Left ventricle myocardium superior (tissue), 1 donor: ENCODE results near the gene ATP4A. TPM values are rescaled to one million over a fixed set of nuclear protein-coding genes. Genes with fewer than 3 reads are reported as not detected.

Experiments used
- ATAC-seq: fragments of 200-7000 bp; cut with Tn5 transposase; one replicate; pipeline ENCODE4 v1.9.1; 2020; ENCODE audit warnings: mild to moderate bottlenecking, moderate library complexity
- DNase-seq: peaks from one replicate; pipeline ENCODE4 v3.0.0-alpha.2; 2020
- intact Hi-C: fragments of 100-400 bp; cut with micrococcal nuclease; formaldehyde crosslinking; loops from one replicate; pipeline ENCODE4 v1.11.0; 2022
- total RNA-seq: library from RNA; stranded (reverse); fragmentation: NEBNext Ultra II Directional; extraction: Animal tissue kit (Norgen Biotek cat#: 25700); gene quantifications from one replicate; pipeline ENCODE4 v1.2.1, GENCODE V29; 2021
- donor health status: DM: no; HTN: yes; CAD: no; lungs with severe emphysema.

ATP4A gene
- total RNA-seq, 1 donor from 2014 or later = not detected

DNA sequence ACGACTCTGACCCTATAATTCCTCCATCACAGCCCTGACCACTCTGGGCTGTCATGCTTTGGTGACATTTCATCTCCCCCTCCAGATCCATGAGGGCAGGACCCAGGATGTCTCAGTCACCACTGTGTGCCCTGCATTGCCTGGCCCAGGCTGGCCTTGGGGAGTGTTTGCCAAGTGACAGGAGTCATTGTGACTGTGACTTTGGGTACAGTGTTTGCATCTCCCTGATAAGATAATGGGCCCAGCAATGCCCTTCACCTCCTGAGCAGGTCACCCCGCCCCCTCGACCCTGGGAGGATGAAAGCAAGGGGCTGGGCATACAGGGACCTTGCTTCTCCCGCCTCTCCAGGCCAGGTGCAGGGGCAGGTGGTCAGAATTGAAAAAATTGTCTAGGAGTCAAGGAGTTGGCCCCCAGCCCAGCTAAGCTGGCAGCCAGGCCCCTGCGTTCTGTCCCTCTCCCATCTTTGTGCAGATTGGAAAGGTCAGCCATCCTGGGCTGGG, 5.9 kb upstream of the ATP4A start:
- intact Hi-C loops = no loop called here
- no peak for DNase-seq
- no peak for ATAC-seq

DNA sequence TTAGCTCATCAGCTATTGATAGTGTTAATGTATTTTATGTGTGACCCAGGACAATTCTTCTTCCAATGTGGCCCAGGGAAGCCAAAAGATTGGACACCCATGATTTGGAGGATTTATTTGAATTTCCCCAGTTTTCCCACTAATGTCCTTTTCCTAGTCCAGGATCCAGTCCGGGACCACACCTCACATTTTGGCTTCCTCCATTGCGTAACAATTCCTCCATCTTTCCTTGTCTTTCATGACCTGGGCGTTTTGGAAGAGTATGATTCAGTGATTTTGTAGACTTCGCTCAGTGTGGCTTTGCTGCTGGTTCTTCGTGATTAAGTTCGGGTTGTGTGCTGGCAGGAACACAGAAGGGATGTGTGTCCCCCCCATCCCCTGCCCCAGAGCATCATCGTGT, 3.3 kb upstream of the ATP4A start:
- intact Hi-C loops = no loop called here
- DNase-seq (no peak), ATAC-seq (no peak)

DNA sequence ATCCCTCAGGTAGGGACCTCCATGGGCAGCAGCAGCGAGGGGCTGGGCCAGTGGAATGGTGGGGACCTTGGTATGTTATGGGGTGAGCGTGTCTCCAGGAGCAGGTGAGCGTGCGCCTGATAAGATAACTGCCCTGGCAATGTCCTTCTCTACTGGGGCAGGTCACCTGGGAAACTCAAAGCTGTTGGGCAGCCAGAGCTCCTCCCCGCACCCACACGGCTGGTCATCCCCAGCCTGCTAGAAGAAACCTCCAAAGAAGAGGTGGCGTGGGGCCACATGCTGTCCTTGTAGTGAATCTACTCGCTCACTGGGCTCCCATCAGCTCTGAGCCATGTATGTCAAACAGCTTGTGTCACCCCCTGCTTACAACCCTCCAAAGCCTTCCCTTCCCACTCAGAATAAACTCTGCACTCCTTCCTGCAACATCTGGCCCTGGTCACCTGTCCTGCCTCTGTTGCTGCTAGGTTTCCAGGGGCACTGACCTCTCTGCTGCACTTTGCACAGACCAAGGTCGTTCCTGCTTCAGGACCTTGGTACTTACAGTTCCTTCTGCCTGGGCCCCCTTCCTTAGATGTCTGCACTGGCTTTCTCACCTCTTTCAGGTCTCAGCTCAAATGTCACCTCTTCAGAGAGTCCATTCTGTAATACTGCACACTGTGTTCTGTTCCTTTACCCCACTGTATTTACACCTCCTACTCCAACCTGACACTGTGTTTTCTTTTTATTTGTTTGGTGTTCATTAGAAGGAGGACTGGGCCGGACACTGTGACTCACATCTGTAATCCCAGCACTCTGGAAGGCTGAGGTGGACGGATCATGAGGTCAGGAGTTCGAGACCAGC, 1.8 kb upstream of the ATP4A start:
- DNase-seq = no peak
- no peak for ATAC-seq

DNA sequence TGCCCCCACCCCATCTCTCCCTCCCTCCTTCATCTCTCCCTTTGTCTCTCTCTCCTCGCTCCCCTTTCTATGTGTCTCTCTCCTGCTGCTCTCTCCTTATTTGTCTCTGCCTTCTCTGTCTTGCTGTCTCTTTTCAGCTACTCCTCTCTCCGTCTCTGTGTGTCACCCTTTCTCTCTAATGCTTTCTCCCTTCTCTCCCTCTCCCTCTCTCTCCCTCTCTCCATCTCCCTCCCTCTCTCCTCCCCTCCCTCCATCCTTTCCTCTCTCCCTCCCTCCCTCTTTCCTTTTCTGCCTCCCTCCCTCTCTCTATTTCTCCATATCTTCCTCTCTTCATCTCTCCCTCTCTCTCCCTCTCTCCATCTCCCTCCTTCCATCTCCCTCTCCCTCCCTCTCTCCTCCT, 682 bp downstream of the ATP4A start:
- intact Hi-C loops = no loop called here
- ATAC-seq (no peak), DNase-seq (no peak)

More for the DNA sequence above, 1.8 kb upstream of the ATP4A start:
- intact Hi-C loops = no loop called here

DNA sequence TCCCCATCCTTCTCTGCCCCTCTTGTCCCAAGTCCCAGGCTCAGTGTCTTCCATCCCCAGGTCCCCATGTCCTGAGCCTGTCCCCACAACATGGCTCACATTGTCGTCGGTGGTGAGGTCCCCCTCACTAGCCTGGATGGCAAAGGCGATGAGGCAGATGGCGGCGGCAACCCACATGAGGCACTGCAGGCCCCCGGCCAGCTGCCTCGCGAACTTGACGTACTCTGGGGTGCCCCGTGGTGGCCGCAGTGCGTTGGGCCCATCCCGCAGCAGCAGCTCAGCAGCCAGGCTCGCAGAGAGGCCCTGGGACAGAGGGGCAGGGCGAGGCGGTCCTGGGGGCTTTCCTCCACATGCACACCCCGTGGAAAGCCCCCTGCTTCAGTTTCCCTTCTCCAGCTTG, 1.1 kb downstream of the ATP4A start:
- ATAC-seq (no peak), DNase-seq (no peak)
- intact Hi-C loops = no loop called here

DNA sequence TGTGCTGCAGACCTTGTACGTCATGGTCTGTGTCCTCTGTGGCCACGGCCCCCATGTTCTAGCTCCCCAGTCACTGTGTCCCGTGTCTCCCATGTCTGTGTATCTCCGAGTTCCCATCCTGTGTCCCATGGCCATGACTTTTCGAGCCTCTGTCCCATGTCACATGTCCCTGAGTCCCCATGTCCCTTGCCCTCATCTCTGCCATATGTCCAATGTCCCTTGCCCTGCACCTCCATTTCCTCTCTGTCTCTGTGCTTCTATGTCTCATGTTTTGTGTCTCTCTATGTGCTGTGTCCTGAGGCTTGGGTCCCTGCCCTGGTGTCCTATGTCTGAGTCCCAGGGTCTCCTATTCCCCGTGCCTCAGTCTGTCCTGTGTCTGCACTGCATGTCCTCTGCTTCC, 2.0 kb downstream of the ATP4A start:
- DNase-seq (no peak), ATAC-seq (no peak)
- intact Hi-C loops = no loop called here

DNA sequence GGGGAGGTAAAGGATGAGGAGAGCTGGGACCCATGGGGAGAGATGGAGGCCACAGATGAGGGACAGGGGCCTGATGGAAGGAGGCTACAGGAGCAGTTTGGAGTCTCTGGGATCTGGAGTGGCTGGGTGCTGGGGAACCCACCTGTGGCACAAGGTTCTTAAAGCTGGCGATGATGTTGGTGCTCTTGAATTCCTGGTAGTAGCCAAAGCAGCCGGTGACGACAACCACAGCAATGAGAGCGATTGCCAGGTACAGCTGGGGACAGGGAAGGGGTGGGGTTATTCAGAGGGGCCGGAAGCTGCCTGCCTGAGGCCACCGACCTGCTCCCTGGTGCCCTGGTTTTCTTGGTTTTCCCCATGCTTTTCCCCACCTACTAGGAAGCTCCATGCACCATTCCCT, 2.8 kb downstream of the ATP4A start:
- no peak for DNase-seq
- intact Hi-C loops = no loop called here
- ATAC-seq = no peak

DNA sequence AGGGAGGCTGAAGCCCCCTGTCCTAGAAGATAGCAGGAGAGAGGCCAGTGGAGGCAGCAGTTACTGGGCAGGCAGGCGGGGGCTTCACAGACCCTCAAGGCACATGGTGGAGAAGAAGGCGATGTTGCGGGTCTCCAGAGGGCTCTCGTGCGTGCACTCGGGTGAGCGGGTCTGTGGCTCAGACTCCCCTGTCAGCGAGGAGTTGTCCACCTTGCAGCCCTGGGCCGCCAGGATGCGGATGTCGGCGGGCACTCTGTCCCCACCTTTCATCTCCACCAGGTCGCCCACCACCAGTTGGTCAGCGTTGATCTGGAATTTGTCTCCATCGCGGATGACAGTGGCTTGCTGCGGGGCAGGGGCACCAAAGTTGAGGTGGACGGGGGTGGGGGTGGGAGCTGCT, 3.2 kb downstream of the ATP4A start:
- intact Hi-C loops = no loop called here
- DNase-seq (no peak), ATAC-seq (no peak)

DNA sequence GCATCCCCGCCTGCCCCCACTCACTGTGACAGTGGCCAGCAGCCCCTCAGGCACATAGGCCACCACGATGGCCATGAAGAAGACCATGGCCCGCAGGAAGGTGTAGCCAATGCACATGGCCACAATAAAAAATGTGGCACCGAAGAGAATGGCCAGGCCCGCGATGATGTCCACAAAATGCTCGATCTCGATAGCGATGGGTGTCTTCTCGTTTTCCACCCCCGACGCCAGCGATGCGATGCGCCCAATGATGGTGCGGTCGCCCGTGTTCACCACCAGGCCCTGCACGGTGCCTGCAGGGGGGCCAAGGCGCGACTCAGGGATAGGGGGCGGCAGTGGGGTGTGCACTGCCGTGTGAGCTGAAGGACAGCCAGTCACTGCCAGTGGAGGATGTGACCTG, 3.7 kb downstream of the ATP4A start:
- DNase-seq = no peak
- ATAC-seq = no peak
- intact Hi-C loops = no loop called here

DNA sequence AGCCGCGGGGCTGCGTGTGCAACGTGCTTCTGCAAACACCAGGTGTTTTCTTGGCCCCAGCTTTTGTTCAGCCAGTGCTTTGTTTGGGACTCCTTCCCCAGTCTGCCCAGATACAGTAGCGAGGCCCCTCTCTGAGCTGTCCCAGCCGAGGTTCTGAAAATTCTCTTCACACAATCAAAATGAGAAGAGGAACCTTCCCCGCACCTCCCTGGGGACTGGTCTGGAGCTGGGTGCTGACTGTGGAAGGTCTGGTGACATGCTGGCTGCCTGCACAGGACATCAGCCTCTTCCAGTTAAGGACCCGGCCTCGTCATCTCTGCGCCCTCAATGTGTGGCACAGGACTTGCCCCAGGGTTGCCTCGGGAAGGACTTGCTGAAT, 4.2 kb downstream of the ATP4A start:
- intact Hi-C loops = no loop called here
- ATAC-seq = no peak
- DNase-seq = no peak

DNA sequence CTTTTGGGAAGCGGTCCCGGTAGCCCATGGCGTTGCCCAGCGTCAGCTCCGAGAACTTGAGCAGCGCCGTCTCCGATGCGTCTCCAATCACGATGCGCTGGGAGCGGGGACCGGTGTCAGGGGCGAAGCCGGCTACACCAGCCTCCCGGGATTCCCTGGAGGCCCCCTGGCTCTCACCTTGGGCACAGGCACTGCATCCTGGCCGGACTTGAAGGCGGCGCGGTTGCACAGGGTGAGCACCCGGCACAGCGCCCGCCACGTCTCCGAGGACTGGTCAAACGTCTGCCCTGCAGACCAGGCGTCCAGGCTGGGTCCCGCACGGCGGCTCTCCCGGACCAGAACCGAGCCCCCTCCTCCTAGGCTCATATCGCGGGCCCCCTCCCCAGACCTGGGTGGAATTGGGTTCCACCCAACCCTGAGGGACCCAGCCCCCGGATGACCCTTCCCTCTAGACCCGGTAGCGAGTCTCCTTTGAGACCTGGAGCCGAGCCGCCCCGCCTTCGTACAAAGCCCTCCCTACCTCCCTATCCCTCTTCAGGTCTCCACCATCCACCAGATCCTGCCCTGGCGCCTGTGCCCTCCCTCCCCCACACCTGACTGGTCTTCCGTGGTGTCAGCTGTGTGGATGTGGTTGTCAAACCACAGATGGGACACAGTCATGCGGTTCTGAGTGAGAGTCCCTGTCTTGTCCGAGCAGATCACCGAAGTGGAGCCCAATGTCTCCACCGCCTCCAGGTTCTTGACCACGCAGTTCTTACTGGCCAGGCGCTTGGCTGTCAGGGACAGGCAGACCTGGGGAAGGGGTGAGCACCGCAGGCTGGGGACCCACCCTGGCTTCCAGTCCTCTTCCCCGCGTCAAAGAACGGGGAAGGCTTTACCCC, 4.8 kb downstream of the ATP4A start:
- DNase-seq = no peak
- intact Hi-C loops = no loop called here
- no peak for ATAC-seq

DNA sequence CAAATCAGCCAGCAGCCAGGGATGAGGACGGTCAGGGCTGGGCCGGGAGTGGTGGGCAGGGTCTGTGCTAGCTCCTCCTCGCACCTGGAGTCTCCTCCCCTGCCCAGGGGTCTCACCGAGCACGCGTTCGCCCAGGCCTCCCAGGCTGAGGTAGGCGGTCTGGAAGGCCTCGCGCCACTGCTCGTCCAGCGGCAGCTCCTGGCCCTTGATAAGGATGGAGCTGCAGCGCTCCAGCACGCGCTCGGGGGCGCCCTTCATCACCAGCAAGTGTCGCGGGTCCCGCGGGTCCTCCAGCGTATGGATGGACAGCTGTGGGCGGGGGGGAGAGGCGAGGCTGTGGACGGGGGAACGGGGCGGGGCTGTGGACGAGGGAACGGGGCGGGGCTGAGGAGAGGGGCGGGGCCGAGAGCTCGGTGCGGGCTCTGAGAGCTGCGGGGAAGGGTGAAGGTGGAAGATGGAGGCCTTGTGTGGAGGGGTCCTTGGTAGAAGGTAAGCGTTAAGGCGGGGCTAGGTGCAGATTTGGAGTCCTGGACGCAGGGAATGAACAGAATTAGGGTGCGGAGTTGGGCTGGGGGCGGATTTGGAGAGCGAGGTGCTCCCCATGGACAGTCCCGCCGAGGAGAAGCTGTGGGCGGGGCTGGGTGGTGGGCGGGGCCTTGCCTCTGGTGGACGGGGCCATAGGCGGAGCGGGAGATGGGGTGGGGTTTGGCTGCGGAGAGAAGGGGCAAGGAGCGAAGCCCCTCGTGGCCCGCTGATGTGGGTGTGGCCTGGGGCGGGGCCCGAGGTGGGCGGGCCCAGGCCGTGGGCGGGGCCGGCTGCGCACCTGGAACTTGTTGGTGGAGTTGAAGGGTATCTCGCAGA, 5.7 kb downstream of the ATP4A start:
- peak; percentile 75 for DNase-seq
- intact Hi-C loops = no loop called here
- peak; percentile 84 for ATAC-seq

DNA sequence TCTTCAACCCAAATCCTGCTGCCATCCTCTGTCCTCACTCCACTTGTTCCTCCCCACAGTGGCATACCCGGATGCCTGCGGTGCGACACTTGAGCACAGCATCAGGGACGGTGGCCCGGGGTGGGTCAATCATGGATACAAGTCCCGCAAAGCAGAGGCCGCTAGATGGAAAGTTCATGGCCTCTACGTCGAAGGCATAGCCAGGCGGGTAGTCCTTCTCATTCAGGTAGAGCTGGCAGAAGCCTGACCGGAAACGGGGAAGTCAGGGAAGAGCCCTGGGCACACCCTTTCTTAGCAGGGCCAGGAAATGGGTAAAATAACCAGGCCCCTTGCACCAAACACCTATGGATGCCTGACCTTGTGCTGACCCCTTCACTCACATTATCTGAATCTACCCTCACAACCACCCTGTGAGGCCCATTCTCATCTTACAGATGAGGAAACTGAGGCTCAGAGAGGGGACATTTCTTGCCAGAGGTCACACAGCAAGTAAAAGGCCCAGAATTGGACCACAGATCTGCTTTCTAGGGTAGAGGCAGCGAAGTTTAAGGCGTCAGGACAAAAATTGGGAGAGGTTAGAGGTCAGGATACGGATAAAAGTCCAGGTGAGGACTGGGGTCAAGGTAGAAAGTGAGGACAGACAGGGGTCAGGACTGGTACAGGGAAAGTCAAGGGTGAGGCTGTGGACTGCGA, 6.5 kb downstream of the ATP4A start:
- intact Hi-C loops = no loop called here
- no peak for ATAC-seq
- DNase-seq = no peak

DNA sequence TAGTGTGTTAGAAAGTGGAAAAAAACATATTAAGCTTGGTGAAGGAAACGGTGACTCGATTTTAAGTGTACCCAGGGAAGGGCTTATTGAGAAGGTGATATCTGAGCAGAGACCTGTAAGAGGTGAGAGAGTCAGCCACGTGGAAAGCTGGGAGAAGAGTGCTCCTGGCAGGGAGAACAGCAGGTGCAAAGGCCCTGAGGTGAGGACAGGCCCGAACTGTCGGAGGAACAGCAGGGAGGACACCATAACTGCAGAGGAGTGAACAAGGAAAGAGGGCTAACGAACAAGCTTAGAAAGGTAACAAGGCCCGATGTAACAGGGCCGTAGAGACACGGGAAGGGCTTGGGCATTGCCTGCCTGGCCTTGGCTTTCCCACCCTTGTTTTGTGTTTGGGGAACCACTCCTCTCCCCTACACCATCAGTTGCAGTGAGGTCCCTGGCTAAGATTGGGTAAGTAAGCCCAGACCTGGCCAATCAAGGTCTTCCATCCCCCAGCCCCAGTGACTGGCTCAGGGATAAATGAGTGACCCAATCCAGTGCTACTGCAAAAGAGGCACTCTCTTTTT, 7.3 kb downstream of the ATP4A start:
- no peak for DNase-seq
- intact Hi-C loops = no loop called here
- ATAC-seq = no peak

DNA sequence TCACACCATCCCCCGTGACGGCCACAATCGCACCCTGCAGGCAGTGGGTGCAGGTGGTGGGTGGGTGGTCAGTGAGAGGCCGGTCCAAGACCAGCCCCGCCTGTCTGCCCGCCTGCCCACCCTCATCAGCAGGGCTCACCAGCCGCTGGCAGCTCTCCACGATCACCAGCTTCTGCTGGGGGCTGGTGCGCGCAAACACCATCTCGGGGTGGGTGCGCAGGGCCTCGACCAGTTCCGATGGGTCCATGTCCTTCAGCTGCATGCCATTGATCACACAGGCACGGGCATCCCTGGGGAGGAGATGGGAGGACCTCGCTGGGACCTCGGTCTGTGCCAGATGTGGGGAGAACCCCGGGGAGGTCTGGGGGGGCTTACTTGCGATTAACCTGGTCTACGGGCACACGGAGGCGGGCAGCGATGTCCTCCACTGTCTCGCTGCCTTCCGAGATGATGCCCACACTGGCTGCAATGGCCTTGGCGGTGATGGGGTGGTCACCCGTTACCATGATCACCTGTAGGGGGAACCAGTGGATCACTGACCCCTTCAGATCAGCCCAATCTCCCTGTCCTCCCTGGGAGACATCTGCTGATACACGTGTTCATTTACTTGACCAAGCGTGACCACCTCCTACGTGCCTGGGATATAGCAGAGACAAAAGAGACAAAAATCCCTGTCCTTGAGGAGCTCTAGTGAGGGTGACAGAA, 8.0 kb downstream of the ATP4A start:
- intact Hi-C loops = no loop called here
- DNase-seq (no peak), ATAC-seq (no peak)

DNA sequence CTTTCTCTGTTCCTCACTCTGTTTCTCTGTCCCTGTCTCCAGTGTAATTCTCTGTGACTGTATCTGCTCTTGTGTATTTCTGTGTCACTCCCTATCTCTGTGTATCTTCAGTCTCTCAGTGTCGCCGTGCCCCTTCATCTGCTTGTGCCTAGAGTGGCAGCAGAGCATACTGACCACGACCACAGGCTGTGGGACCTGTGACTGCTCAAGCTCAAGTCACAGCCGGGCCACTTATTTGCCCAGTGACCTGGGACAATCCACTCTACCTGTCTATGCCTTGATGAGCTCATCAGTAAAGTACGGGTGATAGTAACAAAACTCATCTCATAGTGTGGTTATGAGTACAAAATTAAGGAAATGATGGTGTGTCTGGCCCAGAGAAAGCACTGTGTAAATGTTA, 9.4 kb downstream of the ATP4A start:
- ATAC-seq (no peak), DNase-seq (no peak)
- intact Hi-C loops = no loop called here

DNA sequence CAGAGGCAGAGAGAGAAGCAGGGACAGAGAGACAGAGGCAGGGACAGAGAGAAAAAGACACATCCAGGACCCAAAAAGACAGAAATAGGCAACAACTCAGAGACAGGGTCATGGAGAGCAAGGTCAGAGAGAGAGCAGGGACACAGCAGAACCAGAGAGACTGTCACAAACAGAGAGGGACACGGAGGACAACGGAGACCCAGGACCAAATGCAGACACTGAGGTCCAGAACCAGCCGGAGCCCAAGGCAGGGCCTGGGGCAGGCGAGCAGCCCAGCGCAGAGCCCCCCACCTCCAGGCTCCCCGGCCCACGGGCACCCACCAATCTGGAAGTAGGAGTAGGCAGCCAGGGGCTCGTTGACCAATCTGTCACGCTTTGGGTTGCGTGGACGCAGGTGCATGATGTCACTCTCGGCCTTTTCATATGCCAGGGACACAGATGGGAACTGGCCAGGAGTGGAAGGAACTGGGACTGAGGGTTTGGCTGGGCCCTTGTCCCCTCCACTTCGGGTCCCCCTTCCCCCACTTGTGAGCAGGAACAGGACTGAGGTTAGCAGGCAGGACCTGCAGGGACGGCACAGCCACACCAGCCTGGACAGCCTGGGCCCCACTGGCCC, 10.0 kb downstream of the ATP4A start:
- no peak for ATAC-seq
- intact Hi-C loops = no loop called here
- no peak for DNase-seq
